D721Med (cell line): ENCODE data around the gene COL4A4.

Experiments used
- DNase-seq: peaks from one replicate; pipeline ENCODE4 v3.0.0; 2011; ENCODE audit warnings: low spot score; ENCODE audit not compliant: insufficient read length
- FAIRE-seq: peaks from 2 replicates; lab custom pipeline; 2011; peaks lifted over from hg19 to GRCh38; lab: Jason Lieb, UNC
- CTCF ChIP-seq: IDR thresholded peaks from 2 replicates; pipeline ENCODE4 v1.5.1; 2012; ENCODE audit warnings: mild to moderate bottlenecking, control low read depth; ENCODE audit not compliant: insufficient read depth; ENCODE audit errors: missing control alignments

The COL4A4 gene

GRCh38 chr2:227033471-227034148 lies 130.4 kb downstream of the COL4A4 start:
- DNase-seq (peak; percentile 25), FAIRE-seq (no peak)
- TF ChIP-seq CTCF: peak; percentile 56

GRCh38 chr2:227031379-227031778 lies 132.6 kb downstream of the COL4A4 start:
- DNase-seq: no peak
- no peak for TF ChIP-seq CTCF
- FAIRE-seq: no peak

GRCh38 chr2:227030789-227031188 lies 133.2 kb downstream of the COL4A4 start:
- no peak for TF ChIP-seq CTCF
- DNase-seq (no peak), FAIRE-seq (no peak)

GRCh38 chr2:227029426-227030105 lies 134.4 kb downstream of the COL4A4 start:
- FAIRE-seq: no peak
- no peak for DNase-seq
- TF ChIP-seq CTCF: no peak

- FAIRE-seq: no peak
- no peak for DNase-seq
- TF ChIP-seq CTCF: no peak
Observed at GRCh38 chr2:227025510-227025909, 138.5 kb downstream of the COL4A4 start.

GRCh38 chr2:227022608-227023007 lies 141.4 kb downstream of the COL4A4 start:
- no peak for FAIRE-seq
- TF ChIP-seq CTCF: no peak
- DNase-seq: no peak

- DNase-seq: no peak
- FAIRE-seq: no peak
- no peak for TF ChIP-seq CTCF
Observed at GRCh38 chr2:227020416-227020815, 143.6 kb downstream of the COL4A4 start.
